GM21360 (cell line): ENCODE measurements around the gene YTHDF1.

ENCODE experiments used
- ATAC-seq: cut with Tn5 transposase; IDR thresholded peaks from one replicate; pipeline ENCODE4 v1.9.1; 2021; ENCODE audit warnings: mild to moderate bottlenecking, moderate library complexity; ENCODE audit not compliant: unreplicated experiment

Gene YTHDF1

GRCh38 chr20:63249891-63250290 lies 34.0 kb upstream of the YTHDF1 start:
- no peak for ATAC-seq

GRCh38 chr20:63248835-63249591 lies 33.1 kb upstream of the YTHDF1 start:
- no peak for ATAC-seq

- ATAC-seq, result no peak
Measured at GRCh38 chr20:63247671-63248228, 31.8 kb upstream of the YTHDF1 start.

- ATAC-seq, result no peak
Measured at GRCh38 chr20:63246490-63247288, 30.8 kb upstream of the YTHDF1 start.

- no peak for ATAC-seq
Measured at GRCh38 chr20:63244468-63244867, 28.5 kb upstream of the YTHDF1 start.

- ATAC-seq, result no peak
Measured at GRCh38 chr20:63243604-63244247, 27.8 kb upstream of the YTHDF1 start.

- no peak for ATAC-seq
Measured at GRCh38 chr20:63242736-63243135, 26.8 kb upstream of the YTHDF1 start.

GRCh38 chr20:63241272-63241671 lies 25.3 kb upstream of the YTHDF1 start:
- no peak for ATAC-seq

- no peak for ATAC-seq
Measured at GRCh38 chr20:63240004-63240403, 24.1 kb upstream of the YTHDF1 start.

- no peak for ATAC-seq
Measured at GRCh38 chr20:63239431-63239830, 23.5 kb upstream of the YTHDF1 start.

GRCh38 chr20:63238514-63239125 lies 22.7 kb upstream of the YTHDF1 start:
- no peak for ATAC-seq

GRCh38 chr20:63238031-63238430 lies 22.1 kb upstream of the YTHDF1 start:
- no peak for ATAC-seq

- ATAC-seq, result no peak
Measured at GRCh38 chr20:63236116-63236837, 20.3 kb upstream of the YTHDF1 start.

- no peak for ATAC-seq
Measured at GRCh38 chr20:63235399-63235983, 19.6 kb upstream of the YTHDF1 start, which contains the start of gene BIRC7. Gene BIRC7, plus strand, starts transcription at chr20:63235905. Its CDS starts 192 bp downstream, at chr20:63236097.

- ATAC-seq, result no peak
Measured at GRCh38 chr20:63234693-63235398, 18.9 kb upstream of the YTHDF1 start.

GRCh38 chr20:63233924-63234323 lies 18.0 kb upstream of the YTHDF1 start:
- no peak for ATAC-seq

- no peak for ATAC-seq
Measured at GRCh38 chr20:63233061-63233344, 17.1 kb upstream of the YTHDF1 start.

- no peak for ATAC-seq
Measured at GRCh38 chr20:63232235-63233060, 16.5 kb upstream of the YTHDF1 start.
